GM12873 (cell line): Measurements from ENCODE around the gene GALNT13.

ENCODE experiments used
- TF ChIP-seq, protein P1 (sequence below): IDR thresholded peaks from 2 replicates; pipeline ENCODE4 v1.5.1; 2012; ENCODE audit warnings: low read depth, mild to moderate bottlenecking, moderate library complexity, low read length, control low read depth; ENCODE audit not compliant: insufficient read depth; ENCODE audit errors: missing control alignments

Gene GALNT13

DNA sequence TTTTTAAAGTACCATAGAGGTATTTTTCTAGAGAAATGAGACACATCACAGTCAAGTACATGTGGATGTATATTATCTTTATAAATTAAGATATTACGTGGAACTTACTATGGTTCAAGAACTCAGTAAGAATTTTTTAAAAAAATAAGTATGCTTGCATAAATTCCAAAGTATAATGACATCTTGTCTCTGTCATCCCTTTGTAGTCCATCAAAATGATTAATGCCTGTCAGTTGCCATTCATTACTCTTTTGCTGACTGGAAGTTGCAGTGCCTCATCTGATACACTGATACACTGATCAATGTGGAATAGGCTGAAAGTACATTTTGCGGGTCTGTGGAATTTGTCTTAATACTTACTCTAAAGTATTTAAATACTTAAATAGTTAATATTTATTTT is 177.2 kb downstream of the GALNT13 start:
- TF ChIP-seq, protein P1, sequence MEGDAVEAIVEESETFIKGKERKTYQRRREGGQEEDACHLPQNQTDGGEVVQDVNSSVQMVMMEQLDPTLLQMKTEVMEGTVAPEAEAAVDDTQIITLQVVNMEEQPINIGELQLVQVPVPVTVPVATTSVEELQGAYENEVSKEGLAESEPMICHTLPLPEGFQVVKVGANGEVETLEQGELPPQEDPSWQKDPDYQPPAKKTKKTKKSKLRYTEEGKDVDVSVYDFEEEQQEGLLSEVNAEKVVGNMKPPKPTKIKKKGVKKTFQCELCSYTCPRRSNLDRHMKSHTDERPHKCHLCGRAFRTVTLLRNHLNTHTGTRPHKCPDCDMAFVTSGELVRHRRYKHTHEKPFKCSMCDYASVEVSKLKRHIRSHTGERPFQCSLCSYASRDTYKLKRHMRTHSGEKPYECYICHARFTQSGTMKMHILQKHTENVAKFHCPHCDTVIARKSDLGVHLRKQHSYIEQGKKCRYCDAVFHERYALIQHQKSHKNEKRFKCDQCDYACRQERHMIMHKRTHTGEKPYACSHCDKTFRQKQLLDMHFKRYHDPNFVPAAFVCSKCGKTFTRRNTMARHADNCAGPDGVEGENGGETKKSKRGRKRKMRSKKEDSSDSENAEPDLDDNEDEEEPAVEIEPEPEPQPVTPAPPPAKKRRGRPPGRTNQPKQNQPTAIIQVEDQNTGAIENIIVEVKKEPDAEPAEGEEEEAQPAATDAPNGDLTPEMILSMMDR: no peak

DNA sequence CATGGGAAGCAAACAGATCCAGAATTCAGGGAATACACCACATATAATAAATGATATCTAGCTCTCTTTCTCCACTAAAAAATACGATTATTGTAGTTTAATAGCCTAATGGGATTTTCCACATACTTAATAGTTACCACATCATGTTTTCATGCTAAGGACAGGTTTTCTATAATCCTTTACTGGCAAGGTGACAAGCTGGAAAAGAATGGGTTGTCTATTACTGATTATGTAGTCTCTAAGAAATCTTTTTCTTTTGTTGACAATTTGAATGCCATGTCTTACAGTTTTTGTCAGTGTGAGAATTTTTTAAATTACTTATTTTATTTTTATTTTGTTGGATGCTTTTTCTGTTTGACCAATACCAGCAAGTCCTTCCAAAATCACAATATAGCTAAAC is 177.8 kb downstream of the GALNT13 start:
- TF ChIP-seq, protein P1: no peak

DNA sequence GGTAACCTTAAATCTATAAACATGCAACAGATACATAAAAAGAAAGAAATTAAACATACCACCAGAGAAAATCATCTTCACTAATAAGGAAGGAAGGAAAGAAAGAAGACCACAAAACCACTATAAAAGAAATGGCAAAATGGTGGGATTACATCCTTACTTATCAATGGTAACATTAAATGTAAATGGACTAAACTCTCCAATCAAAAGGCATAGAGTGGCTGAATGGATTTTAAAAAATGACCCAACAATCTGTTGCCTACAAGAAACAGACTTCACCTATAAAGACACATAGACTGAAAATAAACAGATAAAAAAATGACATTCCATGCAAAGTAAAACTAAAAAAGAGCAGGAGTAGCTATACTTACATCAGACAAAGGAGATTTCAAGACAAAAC is 195.4 kb downstream of the GALNT13 start:
- TF ChIP-seq, protein P1: no peak

DNA sequence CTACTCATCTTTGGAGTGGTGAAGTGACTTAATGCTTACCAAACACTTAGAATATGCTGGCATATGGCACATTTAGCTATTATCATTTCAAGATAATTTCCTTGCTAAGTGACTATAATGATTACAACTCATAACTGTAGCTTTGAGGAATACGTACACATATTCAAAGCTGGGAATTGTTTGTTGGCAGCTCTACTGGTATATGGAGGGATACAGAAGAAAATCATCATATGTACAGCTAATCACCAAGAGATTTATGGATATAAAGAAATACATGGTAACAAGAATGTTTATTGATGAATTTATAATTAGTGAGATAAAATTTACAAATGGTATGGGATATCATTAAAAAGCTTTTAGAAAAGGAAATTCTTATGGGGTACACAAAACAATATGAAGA is 207.2 kb downstream of the GALNT13 start:
- TF ChIP-seq, protein P1: no peak

DNA sequence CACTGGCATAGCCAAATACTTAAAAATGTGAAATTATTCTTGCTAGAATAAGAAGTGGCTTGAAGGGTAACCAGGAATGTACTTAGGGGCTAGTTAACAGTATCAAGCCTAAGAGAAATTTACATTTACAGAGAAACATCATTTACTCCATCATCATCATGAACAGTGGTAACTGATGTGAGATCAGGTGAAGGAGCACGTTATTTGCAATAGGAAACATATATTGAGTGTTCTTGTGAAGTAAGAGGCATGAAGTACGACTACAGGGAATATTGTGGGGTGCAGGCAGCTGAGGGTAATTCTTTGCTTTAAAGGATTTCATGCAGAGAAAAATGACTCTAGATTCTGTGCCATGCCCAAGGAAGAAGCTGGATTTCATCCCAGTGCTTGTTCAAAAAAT is 220.8 kb downstream of the GALNT13 start:
- TF ChIP-seq, protein P1: no peak

DNA sequence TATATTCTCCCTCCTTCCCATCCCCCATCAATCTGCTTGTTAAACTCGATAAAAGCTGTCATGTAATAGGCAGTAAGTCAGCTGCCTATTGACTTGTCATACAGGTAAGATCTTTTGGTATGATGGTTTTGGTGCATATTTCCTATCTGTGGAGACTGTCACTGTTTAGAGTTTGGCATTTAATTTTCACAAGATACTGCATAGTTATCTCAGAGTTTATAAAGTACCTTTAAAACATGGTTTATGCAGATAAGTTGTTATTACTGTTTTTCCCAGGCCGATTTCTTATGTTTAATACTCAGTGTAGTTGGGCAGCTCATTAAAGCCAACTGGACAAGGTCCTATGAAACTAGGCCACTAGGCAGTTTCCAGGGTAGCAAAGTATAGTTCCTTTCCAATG is 222.1 kb downstream of the GALNT13 start:
- TF ChIP-seq, protein P1: no peak

DNA sequence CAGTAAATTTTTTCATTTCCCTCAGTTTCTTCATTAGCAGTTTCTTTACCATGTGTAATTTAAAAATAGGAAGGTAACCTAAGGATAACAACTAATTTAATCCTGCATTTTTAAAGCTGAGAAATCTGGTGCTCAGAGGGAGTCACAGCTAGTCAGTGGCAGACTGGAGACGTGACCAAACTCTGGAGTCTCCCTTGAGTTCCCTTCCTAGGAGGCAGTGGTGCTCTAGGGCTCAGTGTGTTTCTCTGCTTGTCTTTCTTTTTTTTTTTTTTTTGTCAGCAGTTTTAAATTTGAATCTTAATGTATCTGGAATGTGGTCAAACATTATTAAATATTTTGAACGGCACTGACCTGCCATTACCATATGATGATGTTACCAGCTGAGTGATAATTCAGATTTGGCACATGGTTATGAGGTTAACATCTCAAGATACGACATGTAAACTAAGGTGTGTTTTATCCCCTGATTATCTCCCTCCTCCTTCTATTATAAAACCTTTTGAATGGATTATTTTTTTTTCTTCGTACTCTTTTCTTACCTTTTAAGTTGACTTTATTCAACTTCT is 226.2 kb downstream of the GALNT13 start:
- TF ChIP-seq, protein P1: no peak
